PC-9 (cell line): Measurements from ENCODE around the gene MSH6.

Experiments
- CTCF ChIP-seq: fragments of 200-600 bp; sonication (generic); conservative IDR thresholded peaks from 2 replicates; pipeline ENCODE4 v1.6.1; 2017; ENCODE audit warnings: mixed run types, antibody characterized with exemption, mild to moderate bottlenecking, moderate library complexity
- EZH2 ChIP-seq: fragments of 200-600 bp; sonication (generic); IDR thresholded peaks from 2 replicates; pipeline ENCODE4 v1.8.0; 2017; ENCODE audit warnings: antibody characterized with exemption, low read depth

GRCh38 chr2:47777277-47777937, 5.5 kb upstream of the MSH6 start:
- TF ChIP-seq CTCF, result no peak
- no peak for TF ChIP-seq EZH2
